Endothelial cell of umbilical vein (primary cell): Measurements from ENCODE around the gene EXT2. TPM values are rescaled to one million over a fixed set of nuclear protein-coding genes. Genes with fewer than 3 reads are reported as not detected.

ENCODE experiments used
- BruUV-seq: library from RNA; stranded (reverse); fragments of 400-500 nt; replicated peaks from 2 replicates; lab custom pipeline; 2021; lab: Mats Ljungman, UMichigan
- CTCF ChIA-PET: fragments of 300-600, 350-600 bp; sonication (Branson Sonifier 250); formaldehyde crosslinking; loops from one replicate; lab custom pipeline; 2021; ENCODE audit warnings: antibody characterized with exemption, inconsistent platforms; lab: Charles Lee
- POLR2A ChIA-PET: fragments of 300-600, 350-600 bp; sonication (Branson Sonifier 250); formaldehyde crosslinking; loops from one replicate; lab custom pipeline; 2021; ENCODE audit warnings: antibody characterized with exemption, inconsistent platforms; lab: Charles Lee
- DNase-seq: peaks from one replicate; pipeline ENCODE4 v3.0.0-alpha.2; 2011; ENCODE audit warnings: low read depth, low spot score
- FAIRE-seq: peaks from 2 replicates; lab custom pipeline; 2011; peaks lifted over from hg19 to GRCh38; lab: Jason Lieb, UNC
- H2AFZ ChIP-seq: 2 replicates; pipeline ENCODE4 v1.6.0; 2012; ENCODE audit warnings: low read depth, low read length, control low read depth, inconsistent platforms
- H3K27ac ChIP-seq: 2 replicates; pipeline ENCODE4 v1.5.1; 2011; ENCODE audit warnings: low read depth, mild to moderate bottlenecking, control low read depth, low read length, moderate library complexity; ENCODE audit not compliant: insufficient read depth
- H3K27me3 ChIP-seq, 2 experiments: 2 replicates each; pipeline versions ENCODE4 v1.6.0 to v1.6.1; 2011; ENCODE audit warnings: low read length in 2 of 2, mixed read lengths in 1 of 2; ENCODE audit not compliant: control insufficient read depth in 2 of 2, insufficient read depth in 2 of 2
- H3K36me3 ChIP-seq, 2 experiments: 2 replicates in 1 of 2; 3 replicates in 1 of 2; pipeline ENCODE4 v1.5.1; 2011; ENCODE audit warnings: low read length in 2 of 2, mild to moderate bottlenecking in 1 of 2, moderate library complexity in 1 of 2; ENCODE audit not compliant: control insufficient read depth in 2 of 2, insufficient read depth in 2 of 2; ENCODE audit errors: extremely low read depth in 1 of 2
- H3K4me1 ChIP-seq: 3 replicates; pipeline ENCODE4 v1.5.1; 2011; ENCODE audit warnings: mild to moderate bottlenecking, low read length; ENCODE audit not compliant: control insufficient read depth, insufficient read depth; ENCODE audit errors: extremely low read depth
- H3K4me2 ChIP-seq: 2 replicates; pipeline ENCODE4 v1.6.1; 2011; ENCODE audit warnings: low read length, control low read depth, mixed read lengths; ENCODE audit not compliant: insufficient read depth
- H3K4me3 ChIP-seq, 3 experiments: fragments of 200-600 bp in 1 of 3; sonication (generic), shearing (Covaris generic) in 1 of 3; replicated peaks in 1 of 3; 2 replicates each; pipeline ENCODE4 v1.5.1; 2011 to 2016; ENCODE audit warnings: control low read depth in 3 of 3, low read length in 3 of 3, mild to moderate bottlenecking in 2 of 3, inconsistent platforms in 1 of 3, low read depth in 1 of 3, moderate library complexity in 1 of 3; ENCODE audit not compliant: insufficient read depth in 1 of 3
- H3K79me2 ChIP-seq: 2 replicates; pipeline ENCODE4 v1.6.0; 2012; ENCODE audit warnings: low read length, inconsistent platforms; ENCODE audit not compliant: control insufficient read depth, insufficient read depth
- H3K9ac ChIP-seq: replicated peaks from 2 replicates; pipeline ENCODE3; 2011; ENCODE audit warnings: low read length, control low read depth; ENCODE audit not compliant: insufficient read depth; ENCODE audit errors: extremely low read depth
- H3K9me1 ChIP-seq: replicated peaks from 3 replicates; pipeline ENCODE4 v1.6.0; 2011; ENCODE audit warnings: mild to moderate bottlenecking, low read length; ENCODE audit not compliant: control insufficient read depth, insufficient read depth; ENCODE audit errors: extremely low read depth
- H3K9me3 ChIP-seq: replicated peaks from 2 replicates; pipeline ENCODE4 v1.5.1; 2012; ENCODE audit warnings: low read length, inconsistent platforms; ENCODE audit not compliant: control insufficient read depth, insufficient read depth
- H4K20me1 ChIP-seq: replicated peaks from 2 replicates; pipeline ENCODE3; 2011; ENCODE audit warnings: mild to moderate bottlenecking, low read length; ENCODE audit not compliant: control insufficient read depth, insufficient read depth; ENCODE audit errors: extremely low read depth
- EZH2 ChIP-seq: IDR thresholded peaks from 2 replicates; pipeline ENCODE4 v1.6.1; 2012; ENCODE audit warnings: borderline replicate concordance, low read depth, mild to moderate bottlenecking, moderate library complexity, low read length, inconsistent platforms; ENCODE audit not compliant: severe bottlenecking
- FOS ChIP-seq: IDR thresholded peaks from 2 replicates; pipeline ENCODE4 v1.6.1; 2011; ENCODE audit warnings: mild to moderate bottlenecking, low read length, moderate library complexity, borderline replicate concordance; ENCODE audit not compliant: insufficient read depth
- GATA2 ChIP-seq: IDR thresholded peaks from 2 replicates; pipeline ENCODE4 v1.7.0; 2011; ENCODE audit warnings: low read depth, mild to moderate bottlenecking, moderate library complexity, mixed read lengths, low read length; ENCODE audit not compliant: insufficient read length, insufficient read depth
- JUN ChIP-seq: IDR thresholded peaks from 2 replicates; pipeline ENCODE4 v1.6.1; 2011; ENCODE audit warnings: borderline replicate concordance, low read depth; ENCODE audit not compliant: insufficient read length, insufficient read depth
- MAX ChIP-seq: IDR thresholded peaks from 2 replicates; pipeline ENCODE4 v1.6.1; 2011; ENCODE audit not compliant: insufficient read depth, insufficient read length
- MYC ChIP-seq: IDR thresholded peaks from one replicate; pipeline ENCODE4 v1.6.1; 2011; ENCODE audit warnings: mild to moderate bottlenecking, low read depth, low read length
- POLR2A ChIP-seq: IDR thresholded peaks from 2 replicates; pipeline ENCODE4 v1.6.1; 2012; ENCODE audit warnings: low read depth, mild to moderate bottlenecking, control low read depth, low read length
- POLR2AphosphoS5 ChIP-seq: IDR thresholded peaks from 2 replicates; pipeline ENCODE4 v1.6.1; 2012; ENCODE audit warnings: low read depth, mild to moderate bottlenecking, control low read depth, low read length, moderate library complexity; ENCODE audit not compliant: insufficient read depth
- dilution Hi-C: fragments of 300-500 bp; cut with MboI; formaldehyde crosslinking; loops from one replicate; pipeline ENCODE4 v1.15.0; 2019; ENCODE audit warnings: low sequenced_read_pairs; ENCODE audit not compliant: extremely low pct_ligation_motif_present
- intact Hi-C: fragments of 100-400 bp; cut with micrococcal nuclease; formaldehyde crosslinking; loops from one replicate; pipeline ENCODE4 v1.10.0; 2022
- polyA plus RNA-seq, 4 experiments: library from polyadenylated mRNA; depleted of rRNA in 3 of 4; stranded (reverse) in 3 of 4; unstranded in 1 of 4; fragments of >200 nt; gene quantifications; 2 replicates each; pipeline versions ENCODE4 v1.2.1 to v1.2.3, GENCODE V29; 2011 to 2012; ENCODE audit warnings: missing spikeins in 1 of 4
- total RNA-seq: library from RNA; stranded (reverse); gene quantifications from 2 replicates; pipeline ENCODE4 v1.2.3, GENCODE V29; 2021
- TF ChIP-seq, protein P1 (sequence below), 2 donors: IDR thresholded peaks; 1 replicate in 1 of 2; 2 replicates in 1 of 2; pipeline ENCODE4 v1.5.1; 2011; ENCODE audit warnings: low read length in 2 of 2, mild to moderate bottlenecking in 2 of 2, moderate library complexity in 2 of 2, control low read depth in 1 of 2, inconsistent platforms in 1 of 2, low read depth in 1 of 2; ENCODE audit not compliant: insufficient read depth in 1 of 2; ENCODE audit errors: extremely low read depth in 1 of 2

EXT2 gene
- total and polyA plus RNA-seq, 2 donors (not counting 3 experiments of a cell fraction or from before 2014, with no cell fraction given) = 50.9 to 60.3 TPM

DNA sequence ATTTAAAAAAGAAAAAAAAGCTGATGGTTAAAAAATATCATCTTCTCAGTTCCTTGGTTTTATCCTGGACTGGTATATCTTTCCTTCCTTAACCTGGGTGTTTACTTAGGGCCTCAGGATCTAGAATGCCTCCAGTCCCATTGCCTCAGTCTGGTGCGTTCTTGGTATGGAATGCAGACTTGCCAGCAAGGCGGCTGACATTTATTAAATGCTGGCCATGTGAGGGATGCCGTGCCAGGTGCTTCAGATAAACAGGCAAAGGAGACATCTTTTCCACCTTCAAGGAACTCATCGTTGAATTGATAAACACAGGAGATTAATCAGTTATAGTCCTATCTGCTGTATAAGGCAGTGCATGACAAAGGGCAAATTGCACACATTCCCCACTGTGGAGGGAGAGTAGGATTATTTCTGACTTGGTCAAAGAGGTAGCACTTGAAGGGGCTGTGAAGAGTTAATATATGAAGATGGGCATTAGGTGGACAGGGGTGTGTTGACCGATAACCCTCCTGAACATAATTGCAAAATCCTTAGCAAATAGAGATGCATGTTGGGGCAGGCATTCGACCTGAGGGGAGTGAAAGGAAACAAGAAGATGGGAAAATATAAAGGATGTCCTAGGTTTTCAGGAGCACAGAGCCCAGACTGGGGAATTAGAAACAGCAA is 160.1 kb downstream of the EXT2 start:
- Histone ChIP-seq H3K4me1 (no peaks in the 10 kb centered on the region), H3K4me3 (no peak overlapping the region), H3K27me3 (no peaks in the 10 kb centered on the region), H3K9ac (no peak overlapping the region), H2AFZ (no peak overlapping the region), H3K4me2 (no peak overlapping the region), H4K20me1 (no peaks in the 10 kb centered on the region), H3K9me3 (no peaks in the 10 kb centered on the region), H3K27ac (no peak overlapping the region), H3K9me1 (no peaks in the 10 kb centered on the region), H3K36me3 (no peaks in the 10 kb centered on the region), H3K79me2 (no peaks in the 10 kb centered on the region)
- no peak for FAIRE-seq
- POLR2A ChIA-PET = no interaction called here
- TF ChIP-seq MAX = no peak
- TF ChIP-seq, protein P1, sequence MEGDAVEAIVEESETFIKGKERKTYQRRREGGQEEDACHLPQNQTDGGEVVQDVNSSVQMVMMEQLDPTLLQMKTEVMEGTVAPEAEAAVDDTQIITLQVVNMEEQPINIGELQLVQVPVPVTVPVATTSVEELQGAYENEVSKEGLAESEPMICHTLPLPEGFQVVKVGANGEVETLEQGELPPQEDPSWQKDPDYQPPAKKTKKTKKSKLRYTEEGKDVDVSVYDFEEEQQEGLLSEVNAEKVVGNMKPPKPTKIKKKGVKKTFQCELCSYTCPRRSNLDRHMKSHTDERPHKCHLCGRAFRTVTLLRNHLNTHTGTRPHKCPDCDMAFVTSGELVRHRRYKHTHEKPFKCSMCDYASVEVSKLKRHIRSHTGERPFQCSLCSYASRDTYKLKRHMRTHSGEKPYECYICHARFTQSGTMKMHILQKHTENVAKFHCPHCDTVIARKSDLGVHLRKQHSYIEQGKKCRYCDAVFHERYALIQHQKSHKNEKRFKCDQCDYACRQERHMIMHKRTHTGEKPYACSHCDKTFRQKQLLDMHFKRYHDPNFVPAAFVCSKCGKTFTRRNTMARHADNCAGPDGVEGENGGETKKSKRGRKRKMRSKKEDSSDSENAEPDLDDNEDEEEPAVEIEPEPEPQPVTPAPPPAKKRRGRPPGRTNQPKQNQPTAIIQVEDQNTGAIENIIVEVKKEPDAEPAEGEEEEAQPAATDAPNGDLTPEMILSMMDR (IDR thresholded peaks at IDR 0.05; ENCODE audit: extremely low read depth in 1 of 2, insufficient read depth in 1 of 2, low read depth in 1 of 2, low read length in 2 of 2) = no peak
- no peak for TF ChIP-seq FOS
- TF ChIP-seq POLR2AphosphoS5 = no peak
- no peak for TF ChIP-seq JUN
- no peak for TF ChIP-seq GATA2
- no peak for TF ChIP-seq POLR2A
- TF ChIP-seq MYC = no peak
- TF ChIP-seq EZH2 = no peak
- CTCF ChIA-PET = interaction anchor here (0.9 kb wide), 1 partner anchor 11 kb away, joined by 3 read pairs; no protein-coding TSS in a partner anchor
- DNase-seq = no peak
- BruUV-seq = no TSS peak
- intact Hi-C loops (no loop called here), dilution Hi-C loops (no loop called here)
